MM.1S (cell line): Measurements from ENCODE around the gene TSPAN3.

Source experiments
- CTCF ChIP-seq: fragments of 300-600 bp; sonication (generic); IDR thresholded peaks from 2 replicates; pipeline ENCODE4 v1.5.1; 2016; ENCODE audit warnings: antibody characterized with exemption, low read length, mixed read lengths
- EZH2 ChIP-seq: fragments of 300-600 bp; sonication (generic); optimal IDR thresholded peaks from 2 replicates; pipeline ENCODE3; 2017; ENCODE audit warnings: low read depth, mild to moderate bottlenecking, antibody characterized with exemption, low read length, mixed read lengths
- EZH2phosphoT487 ChIP-seq: fragments of 300-600 bp; sonication (generic); IDR thresholded peaks from 2 replicates; pipeline ENCODE4 v1.6.1; 2018; ENCODE audit warnings: antibody characterized with exemption, low read length

GRCh38 chr15:76996526-76997401 is 74.1 kb downstream of the TSPAN3 start:
- TF ChIP-seq EZH2 (no peak), CTCF (no peak), EZH2phosphoT487 (no peak)
